ENCODE data around the gene SLC30A7. TPM values are rescaled to one million over a fixed set of nuclear protein-coding genes. Genes with fewer than 3 reads are reported as not detected.

Gene SLC30A7, protein sequence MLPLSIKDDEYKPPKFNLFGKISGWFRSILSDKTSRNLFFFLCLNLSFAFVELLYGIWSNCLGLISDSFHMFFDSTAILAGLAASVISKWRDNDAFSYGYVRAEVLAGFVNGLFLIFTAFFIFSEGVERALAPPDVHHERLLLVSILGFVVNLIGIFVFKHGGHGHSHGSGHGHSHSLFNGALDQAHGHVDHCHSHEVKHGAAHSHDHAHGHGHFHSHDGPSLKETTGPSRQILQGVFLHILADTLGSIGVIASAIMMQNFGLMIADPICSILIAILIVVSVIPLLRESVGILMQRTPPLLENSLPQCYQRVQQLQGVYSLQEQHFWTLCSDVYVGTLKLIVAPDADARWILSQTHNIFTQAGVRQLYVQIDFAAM
- total RNA-seq (ENCODE audit: low replicate concordance) = 14.8 and 22.2 TPM in 2 replicates

DNA sequence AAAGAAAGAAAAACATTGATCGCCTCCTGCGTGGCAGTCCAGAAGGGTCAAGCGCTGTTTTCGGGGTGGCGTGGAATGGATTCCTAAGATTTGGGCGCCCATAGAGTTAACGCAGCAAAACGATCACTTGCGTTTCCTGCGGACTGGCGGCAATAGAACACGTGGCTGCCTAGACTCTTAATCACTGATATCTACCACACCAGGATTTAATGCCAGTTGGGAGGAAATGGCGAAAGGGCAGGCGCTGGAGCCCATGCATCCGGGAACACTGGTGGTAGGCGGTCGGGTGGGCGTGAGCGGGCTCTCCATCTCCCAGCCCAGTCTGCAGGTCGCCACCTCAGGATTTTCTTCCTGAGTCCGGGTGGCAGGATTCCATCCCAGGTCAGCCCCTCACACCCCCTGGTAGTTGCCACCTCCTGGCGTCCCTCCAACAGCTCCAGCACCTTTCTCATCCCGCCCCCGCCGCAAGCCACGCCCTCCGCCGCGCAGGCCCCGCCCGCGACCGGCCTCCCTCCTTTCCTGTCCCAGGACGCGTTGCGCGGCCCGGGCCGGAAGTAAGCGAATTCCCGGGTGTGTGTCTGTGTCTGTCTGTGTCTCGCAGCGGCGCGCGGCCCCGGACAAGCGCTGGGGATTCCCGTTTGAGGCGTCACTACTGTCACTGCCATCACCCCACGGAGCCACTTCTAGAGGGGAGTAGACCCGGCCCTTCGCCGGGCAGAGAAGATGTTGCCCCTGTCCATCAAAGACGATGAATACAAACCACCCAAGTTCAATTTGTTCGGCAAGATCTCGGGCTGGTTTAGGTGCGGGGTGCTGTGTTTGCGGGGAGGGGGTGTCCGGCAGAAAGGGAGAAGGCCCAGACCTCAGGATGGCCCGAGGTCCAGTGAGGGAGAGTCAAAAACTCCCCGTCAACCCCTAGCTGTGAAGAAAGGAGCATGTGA, at the start of gene SLC30A7:
SLC30A7 (plus strand) TSS at position 551 of the 941 bp plus-strand sequence; CDS start at position 724, 173 bp downstream.
- Histone ChIP-seq H2AFZ (replicated peaks) (peak within 1 kb of the TSS; percentile 97), H3K27me3 (no peaks in the 10 kb centered on the region), H3K4me1 (peaks cover 11% of the 10 kb centered on the region), H3K79me2 (ENCODE audit: low read depth) (peaks cover 71% of the 10 kb centered on the region), H3K36me3 (peaks cover 6% of the 10 kb centered on the region), H3F3A (ENCODE audit: low read depth) (peaks cover 12% of the 10 kb centered on the region), H3K4me3 (peak within 1 kb of the TSS; percentile 78), H3K27ac (peak within 1 kb of the TSS; percentile 92), H3K9ac (peak within 1 kb of the TSS; percentile 66), H4K20me1 (ENCODE audit: low read depth) (peaks cover 3% of the 10 kb centered on the region), H3K9me3 (ENCODE audit: low read depth) (no peaks in the 10 kb centered on the region), H3K4me2 (peak within 1 kb of the TSS; percentile 93)
- peak; percentile 89 for DNase-seq (ENCODE audit: low spot score)
- H3K4me1 Mint-ChIP-seq = peaks cover 30% of the 10 kb centered on the region
- peaks cover 15% of the 10 kb centered on the region for H3K9me3 Mint-ChIP-seq
- peaks cover 4% of the 10 kb centered on the region for H3K27me3 Mint-ChIP-seq (ENCODE audit: insufficient read depth, low read depth)
- H3K4me3 Mint-ChIP-seq = peak within 1 kb of the TSS; percentile 100
- TF ChIP-seq EZH2 (IDR thresholded peaks at IDR 0.05) = no peak
- TF ChIP-seq, protein P1, sequence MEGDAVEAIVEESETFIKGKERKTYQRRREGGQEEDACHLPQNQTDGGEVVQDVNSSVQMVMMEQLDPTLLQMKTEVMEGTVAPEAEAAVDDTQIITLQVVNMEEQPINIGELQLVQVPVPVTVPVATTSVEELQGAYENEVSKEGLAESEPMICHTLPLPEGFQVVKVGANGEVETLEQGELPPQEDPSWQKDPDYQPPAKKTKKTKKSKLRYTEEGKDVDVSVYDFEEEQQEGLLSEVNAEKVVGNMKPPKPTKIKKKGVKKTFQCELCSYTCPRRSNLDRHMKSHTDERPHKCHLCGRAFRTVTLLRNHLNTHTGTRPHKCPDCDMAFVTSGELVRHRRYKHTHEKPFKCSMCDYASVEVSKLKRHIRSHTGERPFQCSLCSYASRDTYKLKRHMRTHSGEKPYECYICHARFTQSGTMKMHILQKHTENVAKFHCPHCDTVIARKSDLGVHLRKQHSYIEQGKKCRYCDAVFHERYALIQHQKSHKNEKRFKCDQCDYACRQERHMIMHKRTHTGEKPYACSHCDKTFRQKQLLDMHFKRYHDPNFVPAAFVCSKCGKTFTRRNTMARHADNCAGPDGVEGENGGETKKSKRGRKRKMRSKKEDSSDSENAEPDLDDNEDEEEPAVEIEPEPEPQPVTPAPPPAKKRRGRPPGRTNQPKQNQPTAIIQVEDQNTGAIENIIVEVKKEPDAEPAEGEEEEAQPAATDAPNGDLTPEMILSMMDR (IDR thresholded peaks at IDR 0.05) = no peak
- no peak for TF ChIP-seq EZH2phosphoT487 (IDR thresholded peaks at IDR 0.05)
- peak within 1 kb of the TSS; percentile 95 for H3K27ac Mint-ChIP-seq
- peaks cover 28% of the 10 kb centered on the region for H3K36me3 Mint-ChIP-seq

DNA sequence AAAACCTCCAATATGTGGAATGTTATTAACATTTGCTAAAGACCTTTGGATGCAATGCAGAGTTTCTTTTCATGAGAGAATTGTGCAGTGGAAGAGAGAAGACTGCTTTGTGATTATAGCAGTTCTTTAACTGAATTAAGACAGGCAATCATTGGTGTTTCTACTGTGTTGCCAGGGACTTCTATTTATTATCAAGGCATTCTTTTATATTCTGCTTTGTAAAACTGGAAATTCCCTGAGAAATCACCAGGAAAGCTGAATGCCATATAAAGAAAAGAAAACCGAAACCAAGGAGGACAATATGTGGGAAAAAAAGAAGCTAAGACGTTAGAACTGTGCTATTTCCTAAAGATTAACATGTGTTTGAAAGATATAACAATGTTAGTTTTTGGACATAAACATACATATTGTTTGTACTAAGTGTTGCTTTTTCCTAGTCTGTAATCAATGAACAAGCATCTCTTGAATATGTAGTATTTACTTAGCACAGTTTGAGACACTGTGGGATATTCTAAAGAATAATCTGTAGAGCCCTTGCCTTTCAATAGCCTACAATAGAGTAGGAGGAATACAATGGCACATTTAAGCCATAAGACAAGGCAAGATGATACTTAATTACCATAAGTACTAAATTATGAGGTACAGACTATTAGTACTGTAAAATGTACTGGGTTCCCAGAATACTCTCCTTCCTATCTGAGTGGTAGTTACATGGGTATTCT, 48.4 kb upstream of the SLC30A7 start:
- no peak overlapping the region for H3K4me3 Mint-ChIP-seq
- no peak overlapping the region for H3K9ac ChIP-seq
- no peaks in the 10 kb centered on the region for H3K36me3 ChIP-seq
- peak overlapping the region; percentile 85 for H2AFZ ChIP-seq (replicated peaks)
- H3K36me3 Mint-ChIP-seq = no peaks in the 10 kb centered on the region
- H3K27me3 Mint-ChIP-seq (ENCODE audit: insufficient read depth, low read depth) = no peaks in the 10 kb centered on the region
- H3K4me2 ChIP-seq = peak overlapping the region; percentile 48
- DNase-seq (ENCODE audit: low spot score) = no peak
- peaks cover 13% of the 10 kb centered on the region for H3K4me1 ChIP-seq
- no peak overlapping the region for H3K27ac Mint-ChIP-seq
- H3K27ac ChIP-seq = peak overlapping the region; percentile 49
- no peaks in the 10 kb centered on the region for H3K79me2 ChIP-seq (ENCODE audit: low read depth)
- no peaks in the 10 kb centered on the region for H3K27me3 ChIP-seq
- H3F3A ChIP-seq (ENCODE audit: low read depth) = no peaks in the 10 kb centered on the region
- TF ChIP-seq EZH2 (IDR thresholded peaks at IDR 0.05) (no peak), EZH2phosphoT487 (IDR thresholded peaks at IDR 0.05) (no peak)
- TF ChIP-seq, protein P1 (IDR thresholded peaks at IDR 0.05) = no peak
- peaks cover 6% of the 10 kb centered on the region for H3K4me1 Mint-ChIP-seq
- H3K9me3 ChIP-seq (ENCODE audit: low read depth) = no peaks in the 10 kb centered on the region
- H3K9me3 Mint-ChIP-seq = peaks cover 3% of the 10 kb centered on the region
- no peaks in the 10 kb centered on the region for H4K20me1 ChIP-seq (ENCODE audit: low read depth)
- no peak overlapping the region for H3K4me3 ChIP-seq

DNA sequence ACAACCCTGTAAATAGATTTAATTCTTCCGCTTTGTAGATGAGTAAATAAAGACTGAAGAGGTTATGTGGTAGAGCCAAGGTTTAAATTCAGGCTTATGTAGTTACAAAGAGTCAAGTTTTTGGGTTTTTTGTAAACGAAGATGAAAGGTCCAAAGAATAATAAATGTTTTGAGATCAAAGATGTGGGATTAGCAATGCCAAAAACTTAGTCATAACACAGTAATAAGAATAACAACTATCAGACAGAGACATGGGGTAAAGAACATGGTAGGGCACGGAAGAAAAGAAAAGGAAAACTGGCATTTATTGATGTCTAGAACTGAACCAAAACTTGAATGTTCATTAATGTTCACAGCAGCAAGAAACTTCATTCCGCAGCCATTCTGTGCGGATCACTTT, 44.2 kb upstream of the SLC30A7 start:
- Mint-ChIP-seq H3K36me3 (no peaks in the 10 kb centered on the region), H3K27ac (no peak overlapping the region), H3K9me3 (peaks cover 5% of the 10 kb centered on the region), H3K4me3 (no peak overlapping the region), H3K4me1 (peaks cover 6% of the 10 kb centered on the region), H3K27me3 (ENCODE audit: insufficient read depth, low read depth) (no peaks in the 10 kb centered on the region)
- Histone ChIP-seq H3F3A (ENCODE audit: low read depth) (no peaks in the 10 kb centered on the region), H3K4me3 (no peak overlapping the region), H2AFZ (replicated peaks) (no peak overlapping the region), H3K9me3 (ENCODE audit: low read depth) (no peaks in the 10 kb centered on the region), H3K36me3 (no peaks in the 10 kb centered on the region), H3K27me3 (no peaks in the 10 kb centered on the region), H3K9ac (no peak overlapping the region), H3K4me2 (no peak overlapping the region), H4K20me1 (ENCODE audit: low read depth) (no peaks in the 10 kb centered on the region), H3K79me2 (ENCODE audit: low read depth) (no peaks in the 10 kb centered on the region), H3K4me1 (peaks cover 13% of the 10 kb centered on the region), H3K27ac (no peak overlapping the region)
- TF ChIP-seq EZH2phosphoT487 (IDR thresholded peaks at IDR 0.05) = no peak
- TF ChIP-seq, protein P1 (IDR thresholded peaks at IDR 0.05) = no peak
- no peak for TF ChIP-seq EZH2 (IDR thresholded peaks at IDR 0.05)
- no peak for DNase-seq (ENCODE audit: low spot score)
